GM18867 (cell line): Measurements from ENCODE around the gene DOCK9.
A peak's percentile ranks its signal among the peaks of the same experiment; 100 is the strongest.
"Not testable (repeated sequence)": the region's sequence is repeated elsewhere in the genome, so short reads cannot be mapped to it uniquely, and the experiment has no call there.

ENCODE experiments used
- ATAC-seq: cut with Tn5 transposase; IDR thresholded peaks from one replicate; pipeline ENCODE4 v1.9.1; 2021; ENCODE audit warnings: mild to moderate bottlenecking, moderate library complexity; ENCODE audit not compliant: unreplicated experiment

The DOCK9 gene

DNA sequence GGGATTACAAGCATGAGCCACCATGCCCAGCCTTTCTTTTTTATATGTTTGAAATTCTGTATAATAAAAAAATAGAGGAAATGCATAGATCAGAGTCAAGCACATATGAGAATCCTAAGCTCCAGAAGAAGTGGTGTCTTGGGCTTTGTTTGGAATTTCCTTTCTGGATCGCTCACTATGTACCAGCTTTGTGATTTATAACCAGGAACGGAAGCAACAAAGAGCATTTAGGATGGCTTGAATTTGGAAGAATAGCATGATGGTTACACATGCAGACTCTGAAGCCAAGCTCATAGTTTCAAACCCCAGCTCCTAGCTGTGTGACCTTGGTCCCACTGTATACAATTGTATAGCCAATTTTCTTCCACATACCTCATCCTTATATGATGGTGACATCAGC lies 197.4 kb downstream of the DOCK9 start:
- ATAC-seq: no peak

GRCh38 chr13:98779695-98780094 lies 198.2 kb downstream of the DOCK9 start:
- no peak for ATAC-seq

DNA sequence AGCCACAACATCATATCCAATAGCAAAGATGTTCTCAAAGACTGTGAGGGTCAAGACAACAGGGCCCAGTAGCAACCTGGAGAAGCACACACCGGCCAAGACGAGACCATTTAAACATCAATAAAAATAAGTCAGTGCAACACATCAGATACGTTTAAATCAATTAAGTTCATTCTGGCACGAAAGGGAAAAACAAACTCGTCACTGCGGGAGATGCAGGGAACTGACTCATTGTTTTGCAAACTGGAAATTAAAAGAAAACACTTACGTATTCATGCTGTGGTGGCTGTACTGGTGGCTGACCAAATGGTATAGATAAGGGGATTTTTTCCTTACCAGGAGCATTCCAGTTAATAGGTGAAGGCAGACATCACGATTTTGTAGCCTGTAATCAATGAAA lies 199.1 kb downstream of the DOCK9 start:
- ATAC-seq: no peak

GRCh38 chr13:98776644-98777043 lies 201.2 kb downstream of the DOCK9 start:
- ATAC-seq: no peak

GRCh38 chr13:98775844-98776598 lies 201.8 kb downstream of the DOCK9 start:
- no peak for ATAC-seq

DNA sequence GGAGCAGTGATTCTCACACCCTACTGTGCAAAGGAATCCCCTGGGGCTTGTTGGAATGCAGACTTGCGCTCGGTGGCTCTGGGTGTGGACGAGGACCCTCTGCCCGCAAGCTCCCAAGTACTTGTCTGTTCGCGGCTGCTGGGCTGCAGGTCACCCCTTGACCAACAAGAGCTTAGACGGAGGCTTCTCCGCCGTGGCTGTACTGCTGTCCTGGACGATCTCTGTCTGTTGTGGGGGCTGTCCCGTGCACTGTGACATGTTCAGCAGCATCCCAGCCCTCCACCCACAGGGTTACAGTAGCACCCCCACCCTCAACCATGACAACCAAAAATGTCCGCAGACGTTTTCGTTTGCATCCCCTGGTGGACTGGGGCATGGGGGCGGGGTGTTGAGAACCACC lies 202.5 kb downstream of the DOCK9 start:
- ATAC-seq: no peak

- ATAC-seq: no peak
These were observed 203.1 kb downstream of the DOCK9 start for GRCh38 chr13:98774776-98775175.

DNA sequence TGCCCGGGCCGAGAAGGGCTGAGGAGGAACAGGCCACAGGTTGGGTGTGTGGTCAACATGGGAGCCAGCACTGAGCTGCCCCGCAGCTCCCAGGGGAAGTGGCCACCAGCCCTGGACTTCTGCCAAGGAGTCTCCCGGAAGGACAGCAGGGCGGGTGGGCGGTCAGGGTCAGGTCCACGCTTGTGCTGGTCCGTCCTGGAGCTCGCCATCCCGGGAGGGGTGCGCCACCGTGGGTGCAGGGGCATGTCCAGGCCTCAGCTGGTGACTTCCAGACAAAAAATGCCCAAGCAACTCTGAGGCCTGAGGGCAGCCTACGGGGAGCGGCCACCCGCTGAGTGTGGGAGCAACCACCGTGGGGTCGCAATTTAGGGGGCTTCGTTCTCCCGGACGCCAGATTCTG lies 203.9 kb downstream of the DOCK9 start:
- no peak for ATAC-seq

DNA sequence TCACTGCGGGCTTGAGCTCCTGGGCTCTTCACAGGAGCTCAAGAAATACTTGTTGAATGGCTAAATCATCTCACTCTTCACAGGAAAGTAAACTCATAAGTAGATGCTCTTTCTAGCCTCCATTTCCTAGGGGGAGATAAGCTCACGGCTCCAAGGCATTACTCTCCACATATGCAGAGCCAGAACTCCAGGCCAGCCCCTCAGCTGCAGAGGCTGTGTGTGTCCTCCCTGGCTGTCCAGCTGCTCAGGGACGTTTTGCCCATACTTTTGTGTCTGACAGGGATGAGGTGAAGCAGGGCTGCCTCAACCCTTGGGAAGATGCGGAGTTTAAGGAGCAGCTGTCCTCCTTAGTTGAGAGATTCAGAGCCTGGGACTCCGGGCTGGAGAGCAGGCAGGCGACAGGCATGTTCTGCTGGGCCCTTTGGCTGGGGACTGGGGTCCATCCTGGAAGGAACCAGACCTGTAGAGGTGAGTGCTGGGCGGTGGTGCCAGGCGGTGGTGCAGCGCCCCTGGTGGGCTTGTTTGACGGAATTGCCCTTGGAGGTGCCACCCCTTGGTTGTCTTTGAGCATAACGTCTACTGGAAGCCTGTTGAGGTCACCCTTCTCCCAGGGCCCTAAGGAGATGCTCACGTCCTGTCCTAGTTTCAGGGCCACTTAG lies 204.9 kb downstream of the DOCK9 start:
- ATAC-seq: no peak

DNA sequence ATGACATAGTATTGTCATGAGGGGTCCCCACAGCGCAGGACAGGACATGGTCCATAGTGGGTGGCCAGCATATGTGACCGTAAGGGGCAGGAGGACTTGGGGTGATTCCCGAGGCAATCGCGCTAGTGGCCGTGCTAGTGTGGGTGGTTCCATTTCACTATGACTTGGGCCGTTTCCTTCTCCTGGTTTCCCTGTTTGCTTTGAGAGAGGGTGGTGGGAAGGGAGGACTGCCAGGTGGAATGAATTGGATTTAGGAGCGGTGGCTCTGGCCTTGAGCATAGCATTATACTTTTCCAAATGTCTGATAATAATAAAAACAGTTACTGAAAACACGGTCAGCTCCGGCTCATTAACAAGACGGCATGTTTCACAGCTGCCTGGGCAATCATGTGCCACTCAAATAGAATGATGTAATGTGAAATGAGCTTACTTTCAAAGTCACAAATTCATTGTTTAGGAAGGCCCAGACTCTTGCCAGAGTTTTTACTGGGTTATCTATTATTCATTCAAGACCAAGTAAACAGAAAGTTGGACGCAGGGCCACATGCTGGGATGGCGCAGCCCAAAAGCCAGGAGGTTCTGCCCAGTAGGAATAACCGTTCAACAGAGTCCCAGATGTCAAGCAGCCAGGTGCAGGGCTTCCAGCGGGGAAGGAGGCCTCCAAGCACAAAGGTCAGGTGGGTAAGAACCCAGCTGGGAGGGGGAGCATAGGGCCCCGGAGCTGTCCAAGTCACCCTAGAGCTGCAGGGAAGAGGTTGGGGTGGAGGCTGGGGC lies 205.8 kb downstream of the DOCK9 start:
- ATAC-seq: no peak

- no peak for ATAC-seq
These were observed 208.1 kb downstream of the DOCK9 start for GRCh38 chr13:98769736-98770135.

GRCh38 chr13:98768522-98768921 lies 209.3 kb downstream of the DOCK9 start:
- ATAC-seq: no peak

DNA sequence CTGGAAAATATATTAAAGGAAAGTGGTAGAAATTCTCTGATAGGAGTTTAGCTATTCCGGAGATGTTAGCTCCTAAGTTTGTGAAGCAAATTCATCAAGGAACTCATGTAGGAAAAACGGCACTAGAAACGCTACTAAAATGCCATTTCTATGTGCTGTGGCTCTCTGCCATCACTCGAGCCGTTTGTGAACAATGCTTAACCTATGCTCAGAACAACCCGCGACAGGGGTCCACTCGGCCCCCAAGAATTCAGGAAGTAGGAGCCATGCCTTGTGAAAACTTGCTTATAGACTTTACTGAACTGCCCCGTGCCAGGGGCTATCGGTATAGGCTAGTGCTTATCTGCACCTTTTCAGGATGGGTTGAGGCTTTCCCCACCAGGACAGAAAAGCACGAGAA lies 211.2 kb downstream of the DOCK9 start:
- no peak for ATAC-seq

DNA sequence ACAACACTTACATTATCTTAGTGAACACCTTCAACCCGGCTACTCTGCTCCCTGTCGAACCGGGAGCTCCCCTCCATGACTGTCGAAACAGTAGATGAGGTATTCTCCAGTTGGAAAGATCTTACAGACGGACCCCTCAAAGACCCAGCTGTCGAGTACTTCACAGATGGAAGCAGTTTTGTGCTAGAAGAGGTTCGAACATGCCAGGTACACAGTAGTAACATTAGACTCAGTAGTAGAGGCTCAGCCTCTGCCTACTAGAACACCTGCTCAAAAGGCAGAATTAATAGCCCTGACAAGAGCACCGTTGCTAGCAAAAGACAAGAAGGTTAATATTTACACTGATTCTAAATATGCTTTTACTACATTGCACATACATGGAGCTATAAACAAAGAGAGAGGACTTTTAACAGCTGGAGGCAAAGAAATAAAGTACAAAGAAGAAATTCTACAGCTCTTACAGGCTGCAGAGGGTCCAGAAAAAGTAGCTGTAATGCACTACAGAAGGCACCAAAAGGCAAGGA lies 211.8 kb downstream of the DOCK9 start:
- ATAC-seq: no peak

GRCh38 chr13:98761986-98762616 lies 215.8 kb downstream of the DOCK9 start:
- ATAC-seq: peak; percentile 55

DNA sequence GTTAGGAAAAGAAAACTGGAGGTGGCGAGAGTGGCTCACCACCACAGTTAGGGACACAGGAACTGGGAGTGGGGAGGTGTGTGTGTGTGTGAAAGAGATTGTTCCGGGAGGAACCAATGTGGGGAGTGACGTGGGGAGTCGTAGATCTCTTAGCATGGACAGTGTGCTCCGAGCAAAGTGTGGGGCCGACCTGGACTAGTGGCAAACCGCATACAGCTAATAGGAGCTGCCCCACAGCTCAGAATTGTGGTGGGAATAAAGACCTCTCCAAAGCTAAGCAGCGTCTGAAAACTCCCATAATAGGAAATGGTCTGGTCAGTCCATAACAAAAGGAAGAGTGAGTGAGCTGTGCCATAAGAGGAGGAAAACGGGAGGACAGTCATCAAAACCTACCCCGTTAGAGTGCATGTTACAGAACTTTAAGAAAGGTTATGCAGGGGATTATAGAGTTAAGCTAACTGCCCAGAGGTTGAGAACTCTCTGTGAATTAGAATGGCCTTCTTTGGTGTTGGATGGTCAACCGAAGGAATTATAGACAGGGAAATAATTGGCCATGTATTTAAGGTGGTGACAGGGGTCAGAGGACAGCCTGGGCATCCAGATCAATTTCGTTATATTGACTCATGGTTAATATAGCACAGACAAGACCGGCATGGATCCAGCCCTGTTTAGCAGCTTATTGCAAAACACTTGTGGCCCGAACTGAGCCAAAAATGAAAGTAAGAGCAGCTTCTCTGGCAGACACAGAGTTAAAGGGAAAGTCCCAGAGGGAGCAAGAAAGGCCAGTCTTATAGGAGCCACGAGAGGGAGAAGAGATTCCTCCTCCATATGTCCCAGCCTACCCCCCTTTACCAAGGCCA lies 216.5 kb downstream of the DOCK9 start:
- peak; percentile 93 for ATAC-seq

DNA sequence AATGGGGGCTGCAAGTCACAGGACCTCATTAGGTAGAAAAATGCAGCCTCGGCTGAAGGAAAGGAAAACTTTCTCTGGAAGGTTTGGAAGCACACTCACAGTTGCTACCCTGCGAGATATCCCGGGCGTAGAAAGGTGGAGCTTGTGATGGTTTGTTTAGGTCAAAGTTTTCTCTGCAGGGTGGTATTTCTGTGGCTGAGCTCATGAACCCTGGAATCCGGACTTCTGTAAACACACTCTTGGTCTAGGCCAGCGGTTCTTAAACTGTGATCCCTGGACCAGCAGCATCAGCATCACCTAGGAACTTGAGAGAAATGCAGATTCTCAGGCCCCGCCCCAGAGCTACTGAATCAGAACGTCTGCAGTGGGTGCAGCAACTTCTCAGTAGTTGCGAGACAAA lies 222.1 kb downstream of the DOCK9 start:
- no peak for ATAC-seq

DNA sequence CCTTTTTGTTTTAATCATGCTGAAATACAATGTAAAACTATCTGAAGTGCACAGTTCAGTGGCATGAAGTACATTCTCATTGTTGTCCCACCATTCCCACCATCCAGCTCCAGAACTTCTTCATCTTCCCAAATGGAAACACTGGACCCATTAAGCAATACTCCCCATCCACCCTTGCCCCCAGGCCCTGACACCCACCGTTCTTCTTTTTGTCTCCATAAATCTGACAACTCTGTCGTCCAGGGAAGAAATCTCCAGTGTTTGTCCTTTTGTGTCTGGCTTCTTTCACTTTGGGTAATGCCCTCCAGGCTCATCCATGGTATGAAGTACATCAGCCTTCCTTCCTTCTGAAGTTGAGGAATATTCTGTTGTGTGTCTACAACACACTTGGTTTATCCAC lies 222.7 kb downstream of the DOCK9 start:
- no peak for ATAC-seq

GRCh38 chr13:98754468-98754867 lies 223.4 kb downstream of the DOCK9 start:
- ATAC-seq: not testable (repeated sequence)
